Measurements from ENCODE around the gene ULK4.

Gene ULK4

DNA sequence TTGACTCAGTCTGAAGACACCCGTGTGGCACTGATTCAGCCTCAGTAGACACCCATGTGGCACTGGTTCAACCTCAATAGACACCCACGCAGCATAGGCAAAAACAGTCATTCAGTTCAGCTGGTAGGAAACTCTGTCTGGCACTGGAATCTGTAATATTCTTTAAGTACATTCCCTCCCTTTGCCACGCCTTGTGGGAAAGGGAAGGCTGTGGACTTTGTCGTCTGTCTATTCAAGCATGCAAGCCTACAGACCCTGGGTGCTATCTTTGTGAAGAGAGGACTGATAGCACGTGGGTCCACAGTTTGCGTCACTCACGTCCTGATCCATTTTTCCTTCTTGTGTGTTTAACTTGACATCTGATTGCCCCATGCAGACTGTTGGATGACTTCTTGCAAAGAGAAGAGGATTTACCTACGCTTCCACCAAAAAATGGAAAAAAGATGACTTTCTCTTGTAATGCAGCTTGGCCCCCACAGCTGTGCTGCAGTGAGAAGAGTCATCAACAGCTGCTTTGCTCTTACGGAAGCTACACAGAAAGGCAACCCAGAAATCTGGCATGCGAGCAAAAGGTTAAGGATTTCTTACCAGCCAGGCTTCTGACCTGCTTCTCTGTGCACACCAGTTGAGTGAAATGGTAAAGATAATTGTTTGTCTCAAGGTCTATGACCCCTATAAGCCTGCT, 278.1 kb downstream of the ULK4 start:
- no peaks in the 10 kb centered on the region for H3K36me3 ChIP-seq (ENCODE audit: control insufficient read depth in 2 of 2, insufficient read depth in 1 of 2, low read length in 2 of 2)
- H3K27ac ChIP-seq (ENCODE audit: extremely low read depth, low read depth, low read length), result no peak overlapping the region
- no peaks in the 10 kb centered on the region for H3K9me3 ChIP-seq (ENCODE audit: control insufficient read depth, insufficient read depth, low read depth, low read length)
- peaks cover 5% of the 10 kb centered on the region; the same call in 1 of the 2 replicates for H3K4me1 ChIP-seq (ENCODE audit: control insufficient read depth, insufficient read depth, low read length)
- ChIA-PET POLR2A (no interaction called here), CTCF (interaction anchor here (1.1 kb wide), 1 partner anchor 9 kb away, joined by 3 read pairs; no protein-coding TSS in a partner anchor)
- no peak overlapping the region for H3K4me3 ChIP-seq (ENCODE audit: low read depth, low read length)
- TF ChIP-seq ZNF600 (tag by site-specific recombination; IDR thresholded peaks at IDR 0.05) (no peak), ZNF214 (tag by site-specific recombination; IDR thresholded peaks at IDR 0.05; ENCODE audit: borderline replicate concordance) (no peak), YY1 (tag by site-specific recombination; IDR thresholded peaks at IDR 0.05) (no peak), ZNF292 (tag by site-specific recombination; IDR thresholded peaks at IDR 0.05; ENCODE audit: borderline replicate concordance, low read depth) (no peak), ZNF16 (tag by site-specific recombination; IDR thresholded peaks at IDR 0.05; ENCODE audit: low read depth) (no peak), ZNF704 (tag by site-specific recombination; IDR thresholded peaks at IDR 0.05) (no peak), SP7 (tag by site-specific recombination; IDR thresholded peaks at IDR 0.05) (no peak), ZNF629 (tag by site-specific recombination; IDR thresholded peaks at IDR 0.05) (no peak), ZNF621 (tag by site-specific recombination; IDR thresholded peaks at IDR 0.05) (no peak), ZNF776 (tag by site-specific recombination; IDR thresholded peaks at IDR 0.05; ENCODE audit: borderline replicate concordance) (no peak), ZNF701 (tag by site-specific recombination; IDR thresholded peaks at IDR 0.05) (no peak), ATF2 (tag by site-specific recombination; IDR thresholded peaks at IDR 0.05; ENCODE audit: low read depth) (no peak), CTCF (tag by site-specific recombination; IDR thresholded peaks at IDR 0.05) (no peak), ZNF791 (tag by site-specific recombination; IDR thresholded peaks at IDR 0.05) (no peak)

- H3K27ac ChIP-seq (ENCODE audit: extremely low read depth, low read depth, low read length), result no peak overlapping the region
- TF ChIP-seq YY1 (tag by site-specific recombination; IDR thresholded peaks at IDR 0.05) (no peak), ZNF140 (tag by site-specific recombination; IDR thresholded peaks at IDR 0.05) (no peak), ZNF239 (tag by site-specific recombination; IDR thresholded peaks at IDR 0.05) (no peak), ZNF24 (tag by site-specific recombination; IDR thresholded peaks at IDR 0.05) (no peak), ZNF48 (tag by site-specific recombination; IDR thresholded peaks at IDR 0.05) (no peak), GLI2 (tag by site-specific recombination; IDR thresholded peaks at IDR 0.05; ENCODE audit: borderline replicate concordance, low read depth) (no peak), TRIM28 (IDR thresholded peaks at IDR 0.05; ENCODE audit: borderline replicate concordance, low read length) (no peak), WT1 (tag by site-specific recombination; IDR thresholded peaks at IDR 0.05) (no peak), INSM2 (tag by site-specific recombination; IDR thresholded peaks at IDR 0.05) (no peak), ZNF132 (tag by site-specific recombination; IDR thresholded peaks at IDR 0.05; ENCODE audit: borderline replicate concordance) (no peak), ZNF311 (tag by site-specific recombination; IDR thresholded peaks at IDR 0.05; ENCODE audit: borderline replicate concordance) (no peak)
- TF ChIP-seq, protein P1, sequence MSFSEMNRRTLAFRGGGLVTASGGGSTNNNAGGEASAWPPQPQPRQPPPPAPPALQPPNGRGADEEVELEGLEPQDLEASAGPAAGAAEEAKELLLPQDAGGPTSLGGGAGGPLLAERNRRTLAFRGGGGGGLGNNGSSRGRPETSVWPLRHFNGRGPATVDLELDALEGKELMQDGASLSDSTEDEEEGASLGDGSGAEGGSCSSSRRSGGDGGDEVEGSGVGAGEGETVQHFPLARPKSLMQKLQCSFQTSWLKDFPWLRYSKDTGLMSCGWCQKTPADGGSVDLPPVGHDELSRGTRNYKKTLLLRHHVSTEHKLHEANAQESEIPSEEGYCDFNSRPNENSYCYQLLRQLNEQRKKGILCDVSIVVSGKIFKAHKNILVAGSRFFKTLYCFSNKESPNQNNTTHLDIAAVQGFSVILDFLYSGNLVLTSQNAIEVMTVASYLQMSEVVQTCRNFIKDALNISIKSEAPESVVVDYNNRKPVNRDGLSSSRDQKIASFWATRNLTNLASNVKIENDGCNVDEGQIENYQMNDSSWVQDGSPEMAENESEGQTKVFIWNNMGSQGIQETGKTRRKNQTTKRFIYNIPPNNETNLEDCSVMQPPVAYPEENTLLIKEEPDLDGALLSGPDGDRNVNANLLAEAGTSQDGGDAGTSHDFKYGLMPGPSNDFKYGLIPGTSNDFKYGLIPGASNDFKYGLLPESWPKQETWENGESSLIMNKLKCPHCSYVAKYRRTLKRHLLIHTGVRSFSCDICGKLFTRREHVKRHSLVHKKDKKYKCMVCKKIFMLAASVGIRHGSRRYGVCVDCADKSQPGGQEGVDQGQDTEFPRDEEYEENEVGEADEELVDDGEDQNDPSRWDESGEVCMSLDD (tag by site-specific recombination; IDR thresholded peaks at IDR 0.05), result no peak
These were observed 278.9 kb downstream of the ULK4 start for GRCh38 chr3:41682996-41683395.

More at GRCh38 chr3:41682996-41683395, 278.9 kb downstream of the ULK4 start:
- ChIA-PET POLR2A (no interaction called here), CTCF (interaction anchor here (1.1 kb wide), 1 partner anchor 10 kb away, joined by 3 read pairs; no protein-coding TSS in a partner anchor)
- H3K4me1 ChIP-seq (ENCODE audit: control insufficient read depth, insufficient read depth, low read length), result peaks cover 5% of the 10 kb centered on the region; the same call in 1 of the 2 replicates
- no peaks in the 10 kb centered on the region for H3K36me3 ChIP-seq (ENCODE audit: control insufficient read depth in 2 of 2, insufficient read depth in 1 of 2, low read length in 2 of 2)
- no peaks in the 10 kb centered on the region for H3K9me3 ChIP-seq (ENCODE audit: control insufficient read depth, insufficient read depth, low read depth, low read length)
- H3K4me3 ChIP-seq (ENCODE audit: low read depth, low read length), result no peak overlapping the region
